B cell (primary cell): ENCODE results near the gene CDKAL1. TPM values are rescaled to one million over a fixed set of nuclear protein-coding genes. Genes with fewer than 3 reads are reported as not detected.

Experiments
- ATAC-seq: fragments of 200-7000 bp; cut with Tn5 transposase; one replicate; pipeline ENCODE4 v1.10.0; 2021; ENCODE audit warnings: low read depth, mild to moderate bottlenecking, moderate number of reproducible peaks, moderate library complexity
- CTCF ChIA-PET: fragments of 350-600 bp; sonication (Branson Sonifier 250); formaldehyde crosslinking; loops from one replicate; lab custom pipeline; 2021; ENCODE audit warnings: antibody characterized with exemption, inconsistent platforms; lab: Charles Lee
- POLR2A ChIA-PET: fragments of 350-600 bp; sonication (Branson Sonifier 250); formaldehyde crosslinking; loops from one replicate; lab custom pipeline; 2021; ENCODE audit warnings: antibody characterized with exemption; lab: Charles Lee
- DNase-seq: peaks from one replicate; pipeline ENCODE4 v3.0.0; 2013
- H2AFZ ChIP-seq: 2 replicates; pipeline ENCODE4 v1.6.1; 2012; ENCODE audit warnings: mild to moderate bottlenecking, low read depth, low read length; ENCODE audit not compliant: insufficient read depth, poor library complexity, severe bottlenecking
- H3K27ac ChIP-seq, 2 donors: 1 replicate in 1 of 2; 2 replicates in 1 of 2; pipeline ENCODE4 v1.5.1; 2012 to 2013; ENCODE audit warnings: low read length in 2 of 2, mild to moderate bottlenecking in 2 of 2, moderate library complexity in 1 of 2
- H3K27me3 ChIP-seq, 4 experiments: fragments of 200-600 bp in 1 of 4; sonication (generic) in 1 of 4; replicated peaks in 1 of 4; 1 replicate in 2 of 4; 2 replicates in 2 of 4; pipeline versions ENCODE4 v1.6.1 to v1.7.0; 2013 to 2016; ENCODE audit warnings: low read length in 3 of 4, mild to moderate bottlenecking in 2 of 4, mixed read lengths in 1 of 4, moderate library complexity in 1 of 4; ENCODE audit not compliant: insufficient read depth in 4 of 4, control insufficient read depth in 3 of 4; ENCODE audit errors: control extremely low read depth in 1 of 4
- H3K36me3 ChIP-seq, 2 experiments: replicated peaks in 1 of 2; 1 replicate in 1 of 2; 2 replicates in 1 of 2; pipeline versions ENCODE4 v1.6.1 to v1.7.1; 2013; ENCODE audit warnings: low read length in 1 of 2; ENCODE audit not compliant: insufficient read depth in 2 of 2, control insufficient read depth in 1 of 2; ENCODE audit errors: control extremely low read depth in 1 of 2, extremely low read depth in 1 of 2
- H3K4me1 ChIP-seq, 2 donors: fragments of 200-600 bp in 1 of 2; sonication (generic) in 1 of 2; 1 replicate in 1 of 2; 2 replicates in 1 of 2; pipeline versions ENCODE4 v1.5.1 to v1.6.1; 2013 to 2017; ENCODE audit warnings: low read length in 2 of 2; ENCODE audit not compliant: control insufficient read depth in 2 of 2, insufficient read depth in 2 of 2
- H3K4me2 ChIP-seq: replicated peaks from 2 replicates; pipeline ENCODE3; 2012; ENCODE audit warnings: mild to moderate bottlenecking, low read depth, low read length; ENCODE audit not compliant: poor library complexity, severe bottlenecking
- H3K4me3 ChIP-seq, 5 experiments: fragments of 200-600 bp in 1 of 5; sonication (generic) in 1 of 5; 1 replicate in 3 of 5; 2 replicates in 2 of 5; pipeline versions ENCODE4 v1.5.1 to v1.7.0; 2011 to 2016; ENCODE audit warnings: low read length in 4 of 5, mild to moderate bottlenecking in 4 of 5, low read depth in 2 of 5, control low read depth in 1 of 5, moderate library complexity in 1 of 5; ENCODE audit not compliant: insufficient read depth in 1 of 5; ENCODE audit errors: control extremely low read depth in 1 of 5, extremely low read depth in 1 of 5
- H3K79me2 ChIP-seq: fragments of 200-600 bp; sonication (generic); one replicate; pipeline ENCODE4 v1.6.0; 2016; ENCODE audit warnings: low read length; ENCODE audit not compliant: control insufficient read depth, insufficient read depth
- H3K9ac ChIP-seq: fragments of 200-600 bp; sonication (generic); 2 replicates; pipeline ENCODE4 v1.6.1; 2017; ENCODE audit warnings: mild to moderate bottlenecking, low read length, moderate library complexity
- H3K9me3 ChIP-seq, 3 donors: one replicate each; pipeline versions ENCODE4 v1.6.1 to v1.7.1; 2013; ENCODE audit warnings: low read length in 2 of 3; ENCODE audit not compliant: control insufficient read depth in 2 of 3, insufficient read depth in 1 of 3; ENCODE audit errors: control extremely low read depth in 1 of 3
- H4K20me1 ChIP-seq: 2 replicates; pipeline ENCODE4 v1.6.0; 2012; ENCODE audit warnings: mild to moderate bottlenecking, low read length; ENCODE audit not compliant: insufficient read depth, control insufficient read depth, poor library complexity, severe bottlenecking
- H3K27ac Mint-ChIP-seq: one replicate; pipeline ENCODE4 v1.8.0; 2021; ENCODE audit warnings: mixed read lengths
- H3K27me3 Mint-ChIP-seq: one replicate; pipeline ENCODE4 v1.8.0; 2021; ENCODE audit warnings: mixed read lengths
- H3K4me1 Mint-ChIP-seq: one replicate; pipeline ENCODE4 v1.8.0; 2021; ENCODE audit warnings: mixed read lengths
- H3K4me3 Mint-ChIP-seq: one replicate; pipeline ENCODE4 v1.8.0; 2021; ENCODE audit warnings: mixed read lengths
- H3K9me3 Mint-ChIP-seq: one replicate; pipeline ENCODE4 v1.8.0; 2022; ENCODE audit warnings: mixed read lengths; ENCODE audit not compliant: insufficient read depth
- EZH2 ChIP-seq: IDR thresholded peaks from 2 replicates; pipeline ENCODE4 v1.6.1; 2012; ENCODE audit warnings: borderline replicate concordance, low read depth, mild to moderate bottlenecking, moderate library complexity, low read length; ENCODE audit not compliant: insufficient read depth, poor library complexity, severe bottlenecking
- WGBS: methylation state at CpG from one replicate; pipeline ENCODE4 v1.1.5; 2013; ENCODE audit warnings: missing lambda C conversion rate; ENCODE audit not compliant: insufficient coverage; 5-methylcytosine and 5-hydroxymethylcytosine counted together
- intact Hi-C: fragments of 100-400 bp; cut with micrococcal nuclease; formaldehyde crosslinking; loops from one replicate; pipeline ENCODE4 v1.10.0; 2022
- polyA plus RNA-seq: library from polyadenylated mRNA; depleted of rRNA; stranded (reverse); fragments of >200 nt; gene quantifications from 2 replicates; pipeline ENCODE4 v1.2.3, GENCODE V29; 2012
- total RNA-seq, 2 donors: library from RNA; stranded (reverse); fragments of 120-200 nt in 1 of 2; gene quantifications; 1 replicate in 1 of 2; 2 replicates in 1 of 2; pipeline versions ENCODE4 v1.2.3 to v1.2.4, GENCODE V29; 2013 to 2022
- TF ChIP-seq, protein P1 (sequence below): fragments of 200-600 bp; IDR thresholded peaks from one replicate; pipeline ENCODE4 v1.8.0; 2022; ENCODE audit warnings: antibody characterized with exemption, mild to moderate bottlenecking

The CDKAL1 gene
- total and polyA plus RNA-seq, 2 donors (not counting 1 experiment from before 2014, with no cell fraction given) = 6.1 to 33.3 TPM

DNA sequence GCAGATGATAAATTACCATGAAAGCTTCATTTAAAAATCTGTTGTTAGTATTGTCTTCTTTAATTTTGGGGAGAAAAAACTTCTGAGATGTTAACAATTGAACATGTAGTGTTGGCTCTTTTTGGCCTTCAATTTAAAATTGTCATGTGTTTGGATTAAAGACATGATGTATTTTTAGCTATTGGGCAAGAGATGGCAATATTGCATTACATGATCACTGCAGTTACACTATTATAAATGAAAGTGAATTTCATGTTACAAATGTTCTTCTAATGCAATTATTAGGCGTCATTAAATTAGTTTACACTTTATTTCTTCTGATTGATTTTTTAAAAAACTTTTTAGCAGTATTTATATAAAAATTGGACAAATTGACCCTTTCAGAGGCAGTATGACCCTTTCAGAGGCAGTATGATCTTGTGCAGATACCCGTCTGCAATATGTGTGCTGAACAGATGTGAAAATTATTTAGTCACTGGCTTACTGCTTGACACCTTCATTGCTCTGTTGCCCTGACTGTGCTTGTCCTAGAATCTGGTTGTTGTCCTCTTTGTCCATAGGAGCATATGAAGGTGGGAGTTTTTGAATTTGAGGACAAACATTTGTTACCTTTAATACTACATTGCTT is 25.8 kb downstream of the CDKAL1 start:
- H4K20me1 ChIP-seq = peaks cover 6% of the 10 kb centered on the region
- intact Hi-C loops = no loop called here
- ATAC-seq = no peak
- TF ChIP-seq, protein P1, sequence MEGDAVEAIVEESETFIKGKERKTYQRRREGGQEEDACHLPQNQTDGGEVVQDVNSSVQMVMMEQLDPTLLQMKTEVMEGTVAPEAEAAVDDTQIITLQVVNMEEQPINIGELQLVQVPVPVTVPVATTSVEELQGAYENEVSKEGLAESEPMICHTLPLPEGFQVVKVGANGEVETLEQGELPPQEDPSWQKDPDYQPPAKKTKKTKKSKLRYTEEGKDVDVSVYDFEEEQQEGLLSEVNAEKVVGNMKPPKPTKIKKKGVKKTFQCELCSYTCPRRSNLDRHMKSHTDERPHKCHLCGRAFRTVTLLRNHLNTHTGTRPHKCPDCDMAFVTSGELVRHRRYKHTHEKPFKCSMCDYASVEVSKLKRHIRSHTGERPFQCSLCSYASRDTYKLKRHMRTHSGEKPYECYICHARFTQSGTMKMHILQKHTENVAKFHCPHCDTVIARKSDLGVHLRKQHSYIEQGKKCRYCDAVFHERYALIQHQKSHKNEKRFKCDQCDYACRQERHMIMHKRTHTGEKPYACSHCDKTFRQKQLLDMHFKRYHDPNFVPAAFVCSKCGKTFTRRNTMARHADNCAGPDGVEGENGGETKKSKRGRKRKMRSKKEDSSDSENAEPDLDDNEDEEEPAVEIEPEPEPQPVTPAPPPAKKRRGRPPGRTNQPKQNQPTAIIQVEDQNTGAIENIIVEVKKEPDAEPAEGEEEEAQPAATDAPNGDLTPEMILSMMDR = no peak
- TF ChIP-seq EZH2 = no peak
- H3K79me2 ChIP-seq = no peaks in the 10 kb centered on the region
- Mint-ChIP-seq H3K27ac (no peak overlapping the region), H3K4me1 (peaks cover 3% of the 10 kb centered on the region), H3K4me3 (no peak overlapping the region), H3K27me3 (no peaks in the 10 kb centered on the region), H3K9me3 (no peaks in the 10 kb centered on the region)
- ChIA-PET CTCF (interaction anchor here (0.7 to 1.5 kb wide), 4 partner anchors 9 to 1032 kb away, joined by 3 to 4 read pairs (median 4); no protein-coding TSS in a partner anchor), POLR2A (no interaction called here)
- no peak overlapping the region for H3K4me2 ChIP-seq
- H2AFZ ChIP-seq = no peak overlapping the region
- H3K36me3 ChIP-seq = peaks cover 2 to 4% of the 10 kb centered on the region in 2 experiments
- peaks cover 4 to 5% of the 10 kb centered on the region in 2 donors for H3K4me1 ChIP-seq
- no peak for DNase-seq
- no peaks in the 10 kb centered on the region for H3K9me3 ChIP-seq
- no peak overlapping the region for H3K9ac ChIP-seq
- H3K27me3 ChIP-seq = no peaks in the 10 kb centered on the region
- H3K4me3 ChIP-seq = no peak overlapping the region
- no peak overlapping the region for H3K27ac ChIP-seq
- 100% methylated on average over 1 of the region's 2 CpGs for WGBS

DNA sequence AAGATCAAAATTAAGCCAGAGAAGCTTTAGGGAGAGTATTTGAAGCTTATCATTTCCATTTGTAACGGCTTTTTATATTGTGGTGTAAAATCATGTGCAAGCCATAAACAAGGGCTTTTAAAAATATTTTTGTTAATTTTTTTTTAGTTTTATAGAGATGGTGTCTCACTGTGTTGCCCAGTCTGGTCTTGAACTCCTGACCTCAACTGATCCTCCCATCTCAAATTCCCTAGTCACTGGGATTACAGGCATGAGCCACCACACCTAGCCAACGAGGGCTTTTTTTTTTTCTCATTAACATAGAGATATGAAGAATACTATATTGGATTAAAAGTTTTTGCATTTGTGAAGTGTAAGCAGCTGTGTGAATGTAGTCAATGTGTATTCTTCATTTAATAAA is 29.1 kb downstream of the CDKAL1 start:
- Mint-ChIP-seq H3K4me1 (peaks cover 3% of the 10 kb centered on the region), H3K27me3 (no peaks in the 10 kb centered on the region), H3K9me3 (no peaks in the 10 kb centered on the region), H3K4me3 (no peak overlapping the region), H3K27ac (no peak overlapping the region)
- peaks cover 0 to 7% (median 0%) of the 10 kb centered on the region in 3 donors for H3K9me3 ChIP-seq
- H3K36me3 ChIP-seq = peaks cover 0 to 2% of the 10 kb centered on the region in 2 experiments
- CTCF ChIA-PET = interaction anchor here (0.6 to 6.1 kb wide), 15 partner anchors 8 to 1372 kb away, joined by 3 to 106 read pairs (median 4); partner anchors contain the start of gene SOX4
- H2AFZ ChIP-seq = no peak overlapping the region
- H3K27me3 ChIP-seq = no peaks in the 10 kb centered on the region
- intact Hi-C loops = no loop called here
- H4K20me1 ChIP-seq = peaks cover 6% of the 10 kb centered on the region
- ATAC-seq (no peak), DNase-seq (no peak)
- POLR2A ChIA-PET = interaction anchor here (0.6 to 0.7 kb wide), 2 partner anchors 212 to 1026 kb away, joined by 3 to 6 read pairs; no protein-coding TSS in a partner anchor
- H3K27ac ChIP-seq = no peak overlapping the region
- H3K9ac ChIP-seq = no peak overlapping the region
- TF ChIP-seq, protein P1 = no peak
- no peak for TF ChIP-seq EZH2
- no peak overlapping the region for H3K4me3 ChIP-seq
- H3K4me2 ChIP-seq = no peak overlapping the region
- WGBS = no CpG with 5 or more reads among the region's 2 CpGs
- H3K4me1 ChIP-seq = peaks cover 4 to 5% of the 10 kb centered on the region in 2 donors
- H3K79me2 ChIP-seq = peaks cover 12% of the 10 kb centered on the region
